Calu3 (cell line): ENCODE results near the gene SLFN5. TPM values are rescaled to one million over a fixed set of nuclear protein-coding genes. Genes with fewer than 3 reads are reported as not detected.

Source experiments
- BruUV-seq: library from RNA; stranded (reverse); fragments of 400-500 nt; replicated peaks from 2 replicates; lab custom pipeline; 2021; lab: Mats Ljungman, UMichigan
- CTCF ChIA-PET: fragments of 300-600 bp; sonication (Branson Sonifier 250); formaldehyde crosslinking; loops from one replicate; lab custom pipeline; 2022; ENCODE audit warnings: antibody characterized with exemption; lab: Charles Lee
- DNase-seq: peaks from one replicate; pipeline ENCODE4 v3.0.0; 2022
- H3K27ac Mint-ChIP-seq: one replicate; pipeline ENCODE4 v1.8.0; 2022; ENCODE audit warnings: mixed read lengths; ENCODE audit not compliant: unreplicated experiment
- H3K27me3 Mint-ChIP-seq: one replicate; pipeline ENCODE4 v1.8.0; 2022; ENCODE audit warnings: mixed read lengths; ENCODE audit not compliant: unreplicated experiment
- H3K36me3 Mint-ChIP-seq: one replicate; pipeline ENCODE4 v1.8.0; 2022; ENCODE audit warnings: mild to moderate bottlenecking, moderate library complexity, mixed read lengths; ENCODE audit not compliant: insufficient read depth, unreplicated experiment
- H3K4me1 Mint-ChIP-seq: one replicate; pipeline ENCODE4 v1.8.0; 2022; ENCODE audit warnings: mild to moderate bottlenecking, low read depth, mixed read lengths; ENCODE audit not compliant: unreplicated experiment
- H3K4me3 Mint-ChIP-seq: one replicate; pipeline ENCODE4 v1.8.0; 2022; ENCODE audit warnings: mild to moderate bottlenecking, low read depth, moderate library complexity, mixed read lengths; ENCODE audit not compliant: unreplicated experiment
- H3K9me3 Mint-ChIP-seq: one replicate; pipeline ENCODE4 v1.8.0; 2022; ENCODE audit warnings: low read depth, mixed read lengths; ENCODE audit not compliant: unreplicated experiment
- CTCF ChIP-seq: fragments of 200-600 bp; IDR thresholded peaks from one replicate; pipeline ENCODE4 v1.8.0; 2022; ENCODE audit warnings: antibody characterized with exemption; ENCODE audit not compliant: unreplicated experiment
- intact Hi-C: fragments of 100-400 bp; cut with micrococcal nuclease; formaldehyde crosslinking; loops from one replicate; pipeline ENCODE4 v1.10.0; 2022; ENCODE audit not compliant: unreplicated experiment
- total RNA-seq: library from RNA; stranded (reverse); gene quantifications from 2 replicates; pipeline ENCODE4 v1.2.3, GENCODE V29; 2022

SLFN5 gene
- total RNA-seq, 1 experiment from 2014 or later = 104 TPM

GRCh38 chr17:35245196-35245486 is 2.3 kb downstream of the SLFN5 start:
- H3K9me3 Mint-ChIP-seq = no peaks in the 10 kb centered on the region
- peaks cover 38% of the 10 kb centered on the region for H3K4me1 Mint-ChIP-seq
- BruUV-seq = no TSS peak
- CTCF ChIA-PET = no interaction called here
- peak; percentile 56 for DNase-seq
- intact Hi-C loops = loop anchor here (10.0 kb wide), 2 partner anchors 50 to 130 kb away; partner anchors contain the start of gene SLFN11
- peaks cover 83% of the 10 kb centered on the region for H3K36me3 Mint-ChIP-seq
- H3K27ac Mint-ChIP-seq = peak overlapping the region; percentile 99
- TF ChIP-seq CTCF = no peak
- H3K27me3 Mint-ChIP-seq = no peaks in the 10 kb centered on the region
- H3K4me3 Mint-ChIP-seq = peak overlapping the region; percentile 91

- CTCF ChIA-PET = no interaction called here
- peaks cover 52% of the 10 kb centered on the region for H3K4me1 Mint-ChIP-seq
- peaks cover 85% of the 10 kb centered on the region for H3K36me3 Mint-ChIP-seq
- H3K9me3 Mint-ChIP-seq = no peaks in the 10 kb centered on the region
- H3K27me3 Mint-ChIP-seq = no peaks in the 10 kb centered on the region
- H3K4me3 Mint-ChIP-seq = no peak overlapping the region
- H3K27ac Mint-ChIP-seq = peak overlapping the region; percentile 50
- intact Hi-C loops = no loop called here
- no peak for TF ChIP-seq CTCF
- DNase-seq = no peak
- no TSS peak for BruUV-seq
Measured at GRCh38 chr17:35252651-35253050, 9.8 kb downstream of the SLFN5 start.

DNA sequence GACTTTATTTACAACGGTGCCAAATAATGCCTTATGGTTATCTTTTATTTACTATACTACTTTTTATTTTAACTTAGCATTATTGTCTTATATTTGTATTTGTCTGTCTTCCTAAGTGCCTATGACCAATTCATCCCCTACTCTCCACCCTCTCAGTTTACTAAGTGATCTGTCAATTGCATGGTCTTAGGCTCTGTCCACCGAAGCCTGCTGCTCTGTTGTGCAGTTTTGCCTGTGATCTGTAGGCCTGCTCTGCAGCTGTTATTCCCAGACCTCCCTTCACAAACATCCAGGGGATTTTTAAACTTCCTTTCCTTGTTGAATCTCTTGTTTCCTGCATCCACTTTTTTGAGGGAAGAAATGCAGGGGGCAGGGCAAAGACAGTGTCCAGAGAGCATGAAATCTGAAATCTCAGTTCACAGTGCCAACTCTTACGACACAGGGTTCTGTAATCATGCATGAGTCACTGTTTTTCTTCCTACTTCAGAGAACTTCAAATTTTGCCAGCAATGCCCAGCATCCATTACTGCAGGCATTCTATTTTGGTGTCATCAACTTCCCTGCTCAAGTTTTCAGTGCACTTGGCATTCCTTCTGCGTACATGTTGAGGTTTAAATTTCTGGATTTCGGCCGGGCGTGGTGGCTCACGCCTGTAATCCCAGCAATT is 11.4 kb downstream of the SLFN5 start:
- Mint-ChIP-seq H3K27ac (peak overlapping the region; percentile 88), H3K4me1 (peaks cover 54% of the 10 kb centered on the region), H3K36me3 (peaks cover 85% of the 10 kb centered on the region), H3K27me3 (no peaks in the 10 kb centered on the region), H3K9me3 (no peaks in the 10 kb centered on the region), H3K4me3 (peak overlapping the region; percentile 58)
- TF ChIP-seq CTCF = no peak
- CTCF ChIA-PET = no interaction called here
- BruUV-seq = no TSS peak
- DNase-seq = peak; percentile 67
- intact Hi-C loops = no loop called here

GRCh38 chr17:35255316-35255715 is 12.4 kb downstream of the SLFN5 start:
- intact Hi-C loops = no loop called here
- peaks cover 51% of the 10 kb centered on the region for H3K4me1 Mint-ChIP-seq
- no peaks in the 10 kb centered on the region for H3K27me3 Mint-ChIP-seq
- no TSS peak for BruUV-seq
- peaks cover 85% of the 10 kb centered on the region for H3K36me3 Mint-ChIP-seq
- no peak for DNase-seq
- no peaks in the 10 kb centered on the region for H3K9me3 Mint-ChIP-seq
- H3K27ac Mint-ChIP-seq = peak overlapping the region; percentile 36
- no peak for TF ChIP-seq CTCF
- no peak overlapping the region for H3K4me3 Mint-ChIP-seq
- CTCF ChIA-PET = no interaction called here
